HEK293 (cell line): ENCODE measurements around the gene PRSS2.
"Not testable (repeated sequence)": the region's sequence is repeated elsewhere in the genome, so short reads cannot be mapped to it uniquely, and the experiment has no call there.

Experiments used
- CTCF ChIA-PET: fragments of 350-600 bp; formaldehyde crosslinking; extraction: SDS; loops from one replicate; lab custom pipeline; 2021; ENCODE audit warnings: antibody characterized with exemption; lab: Yijun Ruan, JAX
- POLR2A ChIA-PET: fragments of 300-600 bp; formaldehyde crosslinking; extraction: SDS; loops from one replicate; lab custom pipeline; 2020; ENCODE audit warnings: antibody characterized with exemption, inconsistent platforms; lab: Yijun Ruan, JAX
- H3K27ac ChIP-seq: fragments of 200-500 bp; sonication (Bioruptor generic); 2 replicates; pipeline ENCODE4 v1.5.1; 2014; ENCODE audit warnings: low read depth, low read length, control low read depth, inconsistent platforms; ENCODE audit errors: extremely low read depth
- H3K36me3 ChIP-seq, 2 experiments: fragments of 200-500 bp in 1 of 2; sonication (Bioruptor generic) in 1 of 2; 1 replicate in 1 of 2; 2 replicates in 1 of 2; pipeline ENCODE4 v1.5.1; 2014 to 2017; ENCODE audit warnings: inconsistent platforms in 2 of 2, low read length in 2 of 2; ENCODE audit not compliant: control insufficient read depth in 2 of 2, insufficient read depth in 1 of 2
- H3K4me1 ChIP-seq: fragments of 200-500 bp; sonication (Bioruptor generic); 2 replicates; pipeline ENCODE4 v1.5.1; 2014; ENCODE audit warnings: mild to moderate bottlenecking, low read length, inconsistent platforms; ENCODE audit not compliant: control insufficient read depth, insufficient read depth
- H3K4me3 ChIP-seq: 2 replicates; pipeline ENCODE4 v1.5.1; 2011; ENCODE audit warnings: low read depth, mild to moderate bottlenecking, control low read depth, low read length, moderate library complexity
- H3K9me3 ChIP-seq: fragments of 200-500 bp; sonication (Bioruptor generic); 2 replicates; pipeline ENCODE4 v1.5.1; 2014; ENCODE audit warnings: low read depth, low read length, inconsistent platforms; ENCODE audit not compliant: control insufficient read depth, insufficient read depth
- ATF2 ChIP-seq: fragments of 450-650 bp; formaldehyde crosslinking; IDR thresholded peaks from 2 replicates; pipeline ENCODE4 v1.5.1; 2016; ENCODE audit warnings: missing biosample characterization, missing genetic modification characterization, low read depth
- MEIS1 ChIP-seq: sonication (generic); formaldehyde crosslinking; IDR thresholded peaks from 2 replicates; pipeline ENCODE4 v1.8.1; 2022; ENCODE audit warnings: missing genetic modification reagents, mild to moderate bottlenecking, borderline replicate concordance
- PATZ1 ChIP-seq: fragments of 450-650 bp; formaldehyde crosslinking; IDR thresholded peaks from 2 replicates; pipeline ENCODE4 v1.5.1; 2016; ENCODE audit warnings: missing biosample characterization, missing genetic modification characterization
- ZFP69B ChIP-seq: fragments of 450-650 bp; formaldehyde crosslinking; IDR thresholded peaks from 2 replicates; pipeline ENCODE4 v1.5.1; 2016; ENCODE audit warnings: missing biosample characterization, missing genetic modification characterization
- ZNF169 ChIP-seq: fragments of 450-650 bp; formaldehyde crosslinking; IDR thresholded peaks from 2 replicates; pipeline ENCODE4 v1.5.1; 2016; ENCODE audit warnings: missing biosample characterization, missing genetic modification characterization
- ZNF423 ChIP-seq: fragments of 450-650 bp; formaldehyde crosslinking; IDR thresholded peaks from 2 replicates; pipeline ENCODE4 v1.5.1; 2016; ENCODE audit warnings: missing biosample characterization, missing genetic modification characterization
- ZNF449 ChIP-seq: fragments of 450-650 bp; formaldehyde crosslinking; IDR thresholded peaks from 2 replicates; pipeline ENCODE4 v1.5.1; 2017; ENCODE audit warnings: missing biosample characterization, mild to moderate bottlenecking, missing genetic modification characterization, moderate library complexity
- ZNF510 ChIP-seq: fragments of 450-650 bp; formaldehyde crosslinking; IDR thresholded peaks from 2 replicates; pipeline ENCODE4 v1.5.1; 2018; ENCODE audit warnings: mild to moderate bottlenecking, missing genetic modification characterization, missing biosample characterization; ENCODE audit not compliant: insufficient replicate concordance
- ZNF518A ChIP-seq: fragments of 450-650 bp; formaldehyde crosslinking; conservative IDR thresholded peaks from 2 replicates; pipeline ENCODE4 v1.5.1; 2016; ENCODE audit warnings: low read depth, missing biosample characterization, missing genetic modification characterization
- ZNF530 ChIP-seq: fragments of 450-650 bp; formaldehyde crosslinking; IDR thresholded peaks from 2 replicates; pipeline ENCODE4 v1.5.1; 2016; ENCODE audit warnings: low read depth, missing biosample characterization, missing genetic modification characterization
- ZNF548 ChIP-seq: fragments of 450-650 bp; formaldehyde crosslinking; IDR thresholded peaks from 2 replicates; pipeline ENCODE4 v1.5.1; 2016; ENCODE audit warnings: missing biosample characterization, missing genetic modification characterization
- ZNF585B ChIP-seq: fragments of 450-650 bp; formaldehyde crosslinking; IDR thresholded peaks from 2 replicates; pipeline ENCODE4 v1.5.1; 2016; ENCODE audit warnings: missing biosample characterization, missing genetic modification characterization
- ZNF629 ChIP-seq: fragments of 450-650 bp; formaldehyde crosslinking; IDR thresholded peaks from 2 replicates; pipeline ENCODE4 v1.5.1; 2017; ENCODE audit warnings: missing biosample characterization, missing genetic modification characterization

PRSS2 gene

GRCh38 chr7:142774826-142775225, 4.1 kb downstream of the PRSS2 start:
- no peak for TF ChIP-seq ZNF518A (tag by site-specific recombination)
- no peak for TF ChIP-seq MEIS1
- no peak for TF ChIP-seq ZNF585B
- TF ChIP-seq PATZ1 (tag by site-specific recombination) = no peak
- no peak for TF ChIP-seq ZNF548
- TF ChIP-seq ZNF629 = no peak
- TF ChIP-seq ZNF169 (tag by site-specific recombination) = no peak
- no peak for TF ChIP-seq ZFP69B (tag by site-specific recombination)
- no peak for TF ChIP-seq ZNF423
- TF ChIP-seq ZNF510 = no peak
- no peak for TF ChIP-seq ZNF449 (tag by site-specific recombination)
- no peak for TF ChIP-seq ATF2 (tag by site-specific recombination)
- no peak for TF ChIP-seq ZNF530 (tag by site-specific recombination)
- POLR2A ChIA-PET = no interaction called here
- Histone ChIP-seq H3K4me1 (no peaks in the 10 kb centered on the region), H3K4me3 (no peak overlapping the region), H3K27ac (no peak overlapping the region), H3K36me3 (no peaks in the 10 kb centered on the region), H3K9me3 (no peaks in the 10 kb centered on the region)
- CTCF ChIA-PET = interaction anchor here (0.6 to 1.7 kb wide), 10 partner anchors 8 to 240 kb away, joined by 3 to 12 read pairs (median 3); no protein-coding TSS in a partner anchor

- H3K4me3 ChIP-seq, H3K9me3 ChIP-seq, H3K27ac ChIP-seq, H3K36me3 ChIP-seq, H3K4me1 ChIP-seq, POLR2A ChIA-PET: not testable (repeated sequence)
- CTCF ChIA-PET = interaction anchor here (0.6 to 1.7 kb wide), 6 partner anchors 23 to 241 kb away, joined by 3 to 6 read pairs (median 4); no protein-coding TSS in a partner anchor
These were observed 4.8 kb downstream of the PRSS2 start for GRCh38 chr7:142775351-142776115.
